Nephron progenitor cell (in vitro differentiated cells): Measurements from ENCODE around the gene FNDC4.

Experiments used
- DNase-seq: peaks from one replicate; pipeline ENCODE4 v3.0.0; 2021
- H3K27ac Mint-ChIP-seq: 2 replicates; pipeline ENCODE4 v1.8.0; 2021; ENCODE audit warnings: mild to moderate bottlenecking, moderate library complexity, mixed read lengths
- H3K27me3 Mint-ChIP-seq: 2 replicates; pipeline ENCODE4 v1.8.0; 2021; ENCODE audit warnings: mild to moderate bottlenecking, low read depth, mixed read lengths; ENCODE audit not compliant: poor library complexity
- H3K36me3 Mint-ChIP-seq: 2 replicates; pipeline ENCODE4 v1.8.0; 2021; ENCODE audit warnings: low read depth, mixed read lengths
- H3K4me1 Mint-ChIP-seq: 2 replicates; pipeline ENCODE4 v1.8.0; 2021; ENCODE audit warnings: mixed read lengths
- H3K4me3 Mint-ChIP-seq: 2 replicates; pipeline ENCODE4 v1.8.0; 2021; ENCODE audit warnings: mild to moderate bottlenecking, moderate library complexity, mixed read lengths
- H3K9me3 Mint-ChIP-seq: 2 replicates; pipeline ENCODE4 v1.8.0; 2021; ENCODE audit warnings: mild to moderate bottlenecking, moderate library complexity, mixed read lengths
- TF ChIP-seq, protein P1 (sequence below): fragments of 200-600 bp; sonication (generic); IDR thresholded peaks from 2 replicates; pipeline ENCODE4 v1.5.0; 2021; ENCODE audit warnings: antibody characterized with exemption

The FNDC4 gene

DNA sequence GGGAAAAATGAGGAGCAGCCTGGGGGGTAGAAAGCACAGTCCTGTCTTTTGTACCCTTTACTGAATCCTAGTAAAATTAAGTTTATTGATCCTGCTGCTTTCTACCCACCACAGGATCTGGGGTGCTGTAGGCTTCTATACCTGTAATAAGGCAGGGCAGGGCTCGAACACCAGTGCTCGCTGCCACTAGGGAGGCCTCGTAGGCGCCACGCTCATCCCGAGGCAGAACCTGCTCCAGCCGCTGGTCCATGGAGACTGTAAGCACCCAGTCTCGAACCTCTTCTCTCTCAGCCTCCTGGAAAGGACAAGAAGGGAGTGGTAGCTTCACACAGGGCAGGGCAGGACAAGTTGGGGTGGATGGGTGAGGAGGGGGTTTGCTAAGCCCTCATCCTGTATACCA, 49.8 kb downstream of the FNDC4 start:
- no peak for DNase-seq
- Mint-ChIP-seq H3K27me3 (no peaks in the 10 kb centered on the region), H3K9me3 (no peaks in the 10 kb centered on the region), H3K4me3 (no peak overlapping the region), H3K4me1 (peaks cover 26% of the 10 kb centered on the region), H3K36me3 (peaks cover 63% of the 10 kb centered on the region), H3K27ac (no peak overlapping the region)
- TF ChIP-seq, protein P1, sequence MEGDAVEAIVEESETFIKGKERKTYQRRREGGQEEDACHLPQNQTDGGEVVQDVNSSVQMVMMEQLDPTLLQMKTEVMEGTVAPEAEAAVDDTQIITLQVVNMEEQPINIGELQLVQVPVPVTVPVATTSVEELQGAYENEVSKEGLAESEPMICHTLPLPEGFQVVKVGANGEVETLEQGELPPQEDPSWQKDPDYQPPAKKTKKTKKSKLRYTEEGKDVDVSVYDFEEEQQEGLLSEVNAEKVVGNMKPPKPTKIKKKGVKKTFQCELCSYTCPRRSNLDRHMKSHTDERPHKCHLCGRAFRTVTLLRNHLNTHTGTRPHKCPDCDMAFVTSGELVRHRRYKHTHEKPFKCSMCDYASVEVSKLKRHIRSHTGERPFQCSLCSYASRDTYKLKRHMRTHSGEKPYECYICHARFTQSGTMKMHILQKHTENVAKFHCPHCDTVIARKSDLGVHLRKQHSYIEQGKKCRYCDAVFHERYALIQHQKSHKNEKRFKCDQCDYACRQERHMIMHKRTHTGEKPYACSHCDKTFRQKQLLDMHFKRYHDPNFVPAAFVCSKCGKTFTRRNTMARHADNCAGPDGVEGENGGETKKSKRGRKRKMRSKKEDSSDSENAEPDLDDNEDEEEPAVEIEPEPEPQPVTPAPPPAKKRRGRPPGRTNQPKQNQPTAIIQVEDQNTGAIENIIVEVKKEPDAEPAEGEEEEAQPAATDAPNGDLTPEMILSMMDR = no peak

DNA sequence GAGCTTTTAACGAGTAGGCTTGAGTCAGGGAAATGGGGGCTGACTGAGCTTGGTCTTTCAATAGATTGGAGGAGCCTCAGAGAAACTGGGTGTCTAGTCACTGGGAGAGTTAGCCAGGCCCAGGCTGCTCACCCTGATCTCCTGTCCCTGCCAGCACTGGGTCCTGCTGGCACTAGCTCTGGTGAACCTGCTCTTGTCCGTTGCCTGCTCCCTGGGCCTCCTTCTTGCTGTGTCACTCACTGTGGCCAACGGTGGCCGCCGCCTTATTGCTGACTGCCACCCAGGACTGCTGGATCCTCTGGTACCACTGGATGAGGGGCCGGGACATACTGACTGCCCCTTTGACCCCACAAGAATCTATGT, 52.1 kb downstream of the FNDC4 start:
- Mint-ChIP-seq H3K27ac (peak overlapping the region; percentile 74), H3K9me3 (no peaks in the 10 kb centered on the region), H3K4me1 (peaks cover 27% of the 10 kb centered on the region), H3K27me3 (no peaks in the 10 kb centered on the region), H3K36me3 (peaks cover 62% of the 10 kb centered on the region), H3K4me3 (peak overlapping the region; percentile 63)
- TF ChIP-seq, protein P1 = no peak
- DNase-seq = no peak

DNA sequence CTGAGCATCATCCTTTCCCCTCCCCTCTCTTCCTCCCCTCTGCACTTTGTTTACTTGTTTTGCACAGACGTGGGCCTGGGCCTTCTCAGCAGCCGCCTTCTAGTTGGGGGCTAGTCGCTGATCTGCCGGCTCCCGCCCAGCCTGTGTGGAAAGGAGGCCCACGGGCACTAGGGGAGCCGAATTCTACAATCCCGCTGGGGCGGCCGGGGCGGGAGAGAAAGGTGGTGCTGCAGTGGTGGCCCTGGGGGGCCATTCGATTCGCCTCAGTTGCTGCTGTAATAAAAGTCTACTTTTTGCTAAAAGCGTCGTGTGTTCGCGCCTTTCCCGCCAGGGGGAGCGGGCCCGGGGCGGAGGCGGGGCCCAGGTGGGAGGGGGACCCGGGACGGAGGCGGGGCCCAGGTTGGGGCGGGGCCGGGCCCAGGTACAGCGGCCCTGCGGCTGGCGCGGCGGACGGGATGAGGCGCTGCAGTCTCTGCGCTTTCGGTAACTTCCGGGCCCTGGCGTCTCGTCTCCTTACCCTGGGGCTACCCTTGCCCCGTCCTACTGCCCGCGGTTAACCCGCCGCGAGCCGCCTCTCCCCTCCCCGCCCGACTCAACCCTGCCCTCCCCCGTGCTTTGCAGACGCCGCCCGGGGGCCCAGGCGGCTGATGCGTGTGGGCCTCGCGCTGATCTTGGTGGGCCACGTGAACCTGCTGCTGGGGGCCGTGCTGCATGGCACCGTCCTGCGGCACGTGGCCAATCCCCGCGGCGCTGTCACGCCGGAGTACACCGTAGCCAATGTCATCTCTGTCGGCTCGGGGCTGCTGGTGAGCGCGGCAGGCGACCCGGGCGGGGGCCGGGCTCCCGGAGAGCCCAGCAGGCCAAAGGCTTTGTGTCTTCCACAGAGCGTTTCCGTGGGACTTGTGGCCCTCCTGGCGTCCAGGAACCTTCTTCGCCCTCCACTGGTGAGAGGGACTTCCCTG, 52.8 kb downstream of the FNDC4 start, which contains the start of gene KRTCAP3:
KRTCAP3 (plus strand) TSS at position 424 of the 962 bp plus-strand sequence; CDS start at position 456, 32 bp downstream.
- Mint-ChIP-seq H3K4me3 (peak within 1 kb of the TSS; percentile 65), H3K27me3 (no peaks in the 10 kb centered on the region), H3K9me3 (no peaks in the 10 kb centered on the region), H3K27ac (peak within 1 kb of the TSS; percentile 74), H3K4me1 (peaks cover 27% of the 10 kb centered on the region), H3K36me3 (peaks cover 59% of the 10 kb centered on the region)
- peak; percentile 76 for DNase-seq
- TF ChIP-seq, protein P1 = peak; percentile 44
